GM18519 (cell line): Measurements from ENCODE around the gene NUAK2.
"Not testable (repeated sequence)": the region's sequence is repeated elsewhere in the genome, so short reads cannot be mapped to it uniquely, and the experiment has no call there.

Experiments used
- ATAC-seq: cut with Tn5 transposase; IDR thresholded peaks from one replicate; pipeline ENCODE4 v1.9.1; 2021; ENCODE audit warnings: mild to moderate bottlenecking, moderate library complexity; ENCODE audit not compliant: unreplicated experiment, low FRiP score

The NUAK2 gene

DNA sequence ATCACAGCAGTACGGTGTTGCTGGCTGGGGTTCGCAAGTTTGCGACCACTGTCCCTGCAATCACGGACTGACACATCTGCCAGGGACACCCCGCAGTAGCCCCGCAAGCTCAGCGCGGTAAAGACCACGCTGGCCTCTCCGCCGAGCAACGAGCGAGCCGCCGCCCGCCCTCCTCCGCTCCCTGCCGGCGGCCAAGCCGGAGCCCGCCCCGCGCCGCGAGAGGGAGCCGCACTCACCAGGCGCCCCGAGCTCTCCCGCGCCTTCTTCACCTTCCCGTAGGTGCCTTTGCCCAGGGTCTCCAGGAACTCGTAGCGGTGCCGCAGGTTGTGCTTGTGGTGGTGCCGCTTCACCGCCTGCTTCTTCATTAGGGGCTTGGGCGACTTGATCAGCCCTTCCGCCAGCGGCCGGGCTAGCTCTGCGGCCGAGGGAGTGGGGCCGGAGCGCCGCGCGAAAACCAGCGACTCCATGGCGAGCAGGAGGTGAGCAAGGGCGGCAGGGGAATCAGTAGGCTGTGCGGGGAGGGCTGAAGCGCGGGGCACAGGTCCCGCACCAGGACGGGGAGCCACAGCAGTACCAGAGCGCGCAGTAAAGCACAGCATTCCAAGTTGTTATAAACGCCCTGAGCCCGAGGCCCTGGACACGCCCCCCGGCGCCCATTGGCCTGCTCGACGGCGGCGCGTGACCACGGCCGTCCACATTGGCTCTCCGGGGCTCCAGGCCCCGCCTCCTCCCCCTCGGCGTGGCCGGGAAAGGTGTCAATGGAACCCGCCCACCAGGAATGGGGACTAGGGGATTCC lies at the start of gene NUAK2:
Gene NUAK2 (minus strand): TSS at position 584 of the 797 bp plus-strand sequence. CDS start 117 bp downstream, at position 467.
- ATAC-seq: no peak

DNA sequence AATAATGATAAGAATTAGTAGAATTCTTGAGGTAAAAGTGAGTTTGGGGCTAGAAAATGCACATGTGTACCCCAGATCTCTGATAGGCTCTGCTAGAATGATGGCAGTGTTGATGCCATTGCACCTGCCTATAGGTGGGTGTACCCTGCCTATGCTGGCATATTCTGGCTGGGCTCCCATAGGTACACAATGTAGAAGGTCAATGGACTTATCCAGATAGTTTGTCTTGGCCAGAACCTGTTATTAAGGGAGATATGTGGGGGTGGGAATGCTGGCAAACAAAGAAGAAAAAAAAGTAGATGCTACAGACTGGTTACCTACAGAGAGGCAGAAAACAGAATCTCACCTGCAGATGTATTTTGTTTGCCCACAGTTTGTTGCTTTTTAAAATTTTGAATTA lies 49.2 kb upstream of the NUAK2 start:
- ATAC-seq: no peak

DNA sequence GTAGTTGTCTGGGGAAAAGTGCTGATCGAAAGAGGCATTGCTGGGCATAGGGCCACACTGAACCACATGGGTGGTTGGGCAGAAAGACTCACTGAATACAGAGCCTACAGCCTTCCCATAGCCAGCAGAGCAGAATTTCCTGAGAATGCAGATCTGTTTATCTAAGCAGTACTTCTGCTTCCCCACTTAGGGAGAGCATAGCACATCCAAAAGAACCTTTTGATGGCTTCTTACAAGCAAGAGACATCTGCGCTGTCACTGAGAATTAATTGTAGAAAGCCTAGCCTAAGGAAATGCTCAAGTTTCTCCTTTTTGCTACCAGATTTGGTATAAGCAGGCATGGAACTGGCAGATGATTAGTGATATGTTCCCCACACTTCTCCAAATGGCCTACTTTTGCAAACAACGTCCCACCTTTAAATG lies 48.2 kb upstream of the NUAK2 start:
- no peak for ATAC-seq

- no peak for ATAC-seq
These were observed 46.9 kb upstream of the NUAK2 start for GRCh38 chr1:205368478-205368877.

DNA sequence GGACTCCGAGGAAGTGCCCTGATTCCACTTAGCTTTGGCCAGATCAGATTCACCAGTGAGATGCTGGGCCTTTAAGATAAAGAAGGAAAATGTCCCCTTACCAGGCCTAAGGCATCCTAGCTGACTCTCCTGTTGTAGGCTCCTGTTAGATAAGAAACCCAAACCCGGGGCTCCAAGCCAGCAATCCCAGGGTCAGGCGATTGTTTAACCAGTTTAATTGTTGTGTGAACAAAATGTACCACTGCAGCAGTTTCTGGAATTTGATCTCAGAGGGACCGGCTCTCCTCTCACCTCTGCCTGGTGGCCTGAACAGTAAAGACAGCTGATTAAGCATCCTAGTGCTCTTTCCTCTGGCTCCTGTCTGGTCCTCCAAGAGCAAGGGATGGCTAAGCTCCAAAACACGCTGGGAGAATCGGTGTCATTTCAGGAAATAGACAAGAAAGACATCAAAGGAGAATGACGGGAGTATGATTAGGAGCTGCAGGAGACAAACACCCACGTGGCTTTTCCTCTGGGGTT lies 44.5 kb upstream of the NUAK2 start:
- no peak for ATAC-seq

DNA sequence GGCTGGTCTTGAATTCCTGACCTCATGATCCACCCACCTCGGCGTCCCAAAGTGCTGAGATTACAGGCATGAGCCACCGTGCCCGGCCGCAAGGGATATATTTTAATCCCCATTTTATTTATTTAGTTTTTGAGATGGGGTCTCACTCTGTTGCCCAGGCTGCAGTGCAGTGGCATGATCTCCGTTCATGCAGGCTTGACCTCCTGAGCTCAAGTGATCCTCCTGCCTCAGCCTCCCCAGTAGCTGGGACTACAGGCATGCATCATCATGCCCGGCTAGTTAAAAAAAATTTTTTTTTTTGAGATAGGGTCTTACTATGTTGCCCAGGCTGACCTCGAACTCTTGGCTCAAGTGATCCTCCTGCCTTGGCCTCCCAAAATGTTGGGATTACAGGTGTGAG lies 43.5 kb upstream of the NUAK2 start:
- not testable (repeated sequence) for ATAC-seq

DNA sequence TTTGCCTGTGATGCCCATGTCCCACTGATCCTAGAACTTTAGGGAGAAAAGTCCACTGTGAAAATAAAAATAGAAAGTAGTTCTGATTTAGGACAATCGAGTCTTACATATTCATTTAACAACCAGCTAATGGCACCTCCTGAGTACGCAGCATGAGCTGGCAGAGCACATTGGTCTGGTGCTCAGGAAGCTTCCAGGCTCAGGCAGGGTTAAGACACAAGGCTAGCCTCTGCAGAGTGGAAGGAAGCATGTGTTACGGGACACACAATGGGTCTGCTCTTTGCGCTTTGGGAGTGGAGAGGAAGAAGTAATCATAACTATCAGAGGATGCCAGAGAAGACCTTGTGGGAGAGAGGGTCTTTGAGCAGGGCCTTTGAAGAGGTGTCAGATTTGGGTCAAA lies 39.3 kb upstream of the NUAK2 start:
- no peak for ATAC-seq

DNA sequence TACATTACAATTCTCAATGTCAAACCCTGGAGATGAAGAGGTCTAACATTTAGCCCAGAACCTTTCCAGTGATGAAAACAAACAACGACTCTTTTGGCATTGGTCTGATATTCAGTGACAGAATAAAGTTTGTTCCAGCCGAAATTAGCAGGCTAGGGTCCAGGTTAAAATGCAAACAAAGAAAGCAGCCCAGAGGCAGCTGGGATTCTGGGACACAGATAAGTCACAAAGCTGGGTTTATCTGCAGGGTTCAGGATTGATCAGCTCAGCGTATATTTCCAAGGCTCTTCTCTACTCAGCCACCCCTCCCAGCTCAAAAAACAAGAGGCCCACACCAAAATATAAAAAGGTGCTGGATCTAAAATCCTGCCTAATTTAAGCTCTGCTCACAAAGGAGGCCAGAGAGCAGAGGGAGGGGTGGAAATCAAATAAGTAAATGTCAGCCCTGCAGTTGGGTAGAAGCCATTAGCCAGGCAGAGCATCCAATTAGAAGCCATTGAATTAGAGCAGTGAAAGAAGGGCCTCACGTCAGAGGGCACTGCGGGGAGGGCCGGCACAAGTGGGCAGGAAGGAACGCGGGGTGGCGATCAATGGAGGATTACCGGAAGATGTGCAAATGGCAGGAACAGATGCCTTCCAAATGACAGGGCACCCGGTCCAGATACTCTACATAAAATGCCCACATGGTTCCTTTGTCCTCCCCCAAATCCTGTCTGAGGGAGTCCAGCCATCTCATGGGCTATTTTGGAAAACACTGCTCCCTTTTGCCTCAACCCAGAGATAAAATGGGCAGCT lies 38.4 kb upstream of the NUAK2 start:
- no peak for ATAC-seq

DNA sequence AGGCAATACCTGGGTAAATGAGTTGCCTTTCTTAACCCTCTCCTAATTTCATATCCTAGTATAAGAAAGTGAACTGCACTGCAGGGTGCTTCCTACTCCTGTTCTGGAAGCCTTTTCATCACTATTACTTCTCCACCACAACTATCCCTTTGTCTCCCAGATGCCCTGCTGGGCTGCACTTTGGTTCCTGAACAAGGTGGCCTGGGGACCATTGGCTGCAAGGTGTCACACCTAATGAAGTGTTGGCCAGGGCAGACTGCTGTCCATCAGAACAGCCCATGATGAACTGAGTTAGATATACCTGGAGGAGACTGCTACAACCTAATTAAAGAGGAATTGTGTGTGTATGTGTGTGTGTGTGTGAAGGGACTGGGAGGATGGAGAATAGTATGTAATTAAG lies 37.0 kb upstream of the NUAK2 start:
- ATAC-seq: no peak

- ATAC-seq: no peak
These were observed 36.0 kb upstream of the NUAK2 start for GRCh38 chr1:205357567-205357966.

DNA sequence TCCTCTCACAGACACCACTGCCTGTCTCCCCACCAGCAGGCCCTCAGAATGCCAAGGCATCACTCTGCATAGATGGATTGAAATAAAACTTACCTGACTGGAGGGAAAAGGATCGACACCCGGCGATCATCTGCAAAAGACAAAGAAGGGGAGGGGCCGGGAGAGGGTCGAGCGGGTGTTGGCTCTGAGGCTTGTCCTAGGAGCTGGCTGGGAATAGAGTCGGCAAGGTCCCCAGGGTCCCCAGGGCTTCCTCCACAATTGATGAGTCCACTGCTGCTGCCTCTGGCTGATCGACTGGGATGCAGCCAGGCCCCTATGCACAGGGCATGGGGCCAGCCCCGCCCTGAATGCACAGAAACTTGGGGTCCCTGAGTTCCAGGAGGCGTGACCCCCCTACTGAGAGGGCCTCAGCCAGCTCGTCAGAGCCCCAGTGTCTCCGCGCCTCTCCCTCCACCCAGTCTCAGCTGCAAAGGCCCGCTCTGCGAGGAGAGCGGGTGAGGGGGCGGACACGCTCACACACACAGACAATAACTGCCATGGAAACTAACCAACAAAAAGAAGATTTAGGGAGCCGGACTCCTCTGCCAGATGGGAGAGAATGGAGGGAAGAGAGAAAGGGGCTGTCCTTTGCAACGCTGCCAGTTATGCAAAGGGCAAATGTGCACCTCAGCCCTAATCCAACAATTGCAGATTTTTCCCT lies 35.0 kb upstream of the NUAK2 start, which contains the start of gene KLHDC8A:
Gene KLHDC8A (minus strand): TSS at position 483 of the 700 bp plus-strand sequence. CDS start 13,318 bp downstream, outside the sequence.
- ATAC-seq: no peak

- ATAC-seq: no peak
These were observed 33.5 kb upstream of the NUAK2 start for GRCh38 chr1:205355075-205355453.

DNA sequence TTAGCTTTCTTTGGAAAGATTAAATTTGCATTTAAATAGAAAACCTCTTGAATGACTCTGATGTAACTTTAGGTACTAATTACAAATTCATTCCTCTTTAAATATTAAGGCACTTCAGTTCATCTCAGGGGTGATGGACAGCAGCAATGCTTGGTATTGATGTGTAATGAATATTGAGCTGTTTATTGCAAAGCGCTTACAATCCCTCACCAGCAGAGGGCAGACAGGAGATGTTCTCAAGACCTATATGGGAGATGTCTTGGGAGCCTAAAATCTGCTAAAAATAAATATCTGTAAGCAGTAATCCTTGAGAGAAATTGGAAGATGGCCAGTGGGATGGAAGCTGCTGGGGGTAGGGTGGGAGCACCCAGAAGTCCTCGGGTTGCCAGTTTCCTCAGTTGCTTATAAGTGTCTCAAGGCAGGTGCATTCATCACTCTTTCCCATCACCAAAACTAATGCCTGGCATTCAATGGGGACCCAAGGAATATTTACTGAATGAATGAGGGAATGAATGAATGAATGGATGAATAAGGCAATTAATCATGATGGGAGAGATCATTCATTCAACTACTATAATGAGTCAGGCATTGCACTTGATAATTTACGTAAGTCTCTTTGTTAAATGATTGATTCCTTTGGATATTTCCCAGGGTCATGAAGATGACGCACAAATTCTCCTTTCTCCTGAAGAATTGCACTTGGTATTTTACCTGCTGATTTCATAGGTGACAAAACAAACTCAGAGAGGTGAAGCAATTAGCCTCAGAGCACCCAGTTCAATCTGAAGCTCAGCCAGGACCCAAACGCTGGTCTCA lies 32.9 kb upstream of the NUAK2 start:
- no peak for ATAC-seq

DNA sequence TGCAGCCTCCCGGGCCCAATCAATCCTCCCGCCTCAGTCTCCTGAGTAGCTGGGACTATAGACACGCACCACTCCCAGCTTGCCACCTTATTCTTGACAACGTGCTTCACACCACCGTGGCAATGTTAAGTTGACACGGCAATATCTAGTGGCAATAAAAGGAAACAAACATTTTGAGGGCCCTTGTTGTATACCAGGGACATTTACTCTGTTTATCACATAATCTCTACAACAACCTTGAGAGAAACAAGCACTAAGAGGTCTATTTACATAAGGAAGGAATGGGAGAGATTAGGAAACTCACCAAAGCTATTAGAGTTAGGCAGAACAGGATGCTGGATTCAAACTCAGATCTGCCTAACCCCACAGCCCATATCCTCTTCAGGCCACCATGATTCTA lies 32.1 kb upstream of the NUAK2 start:
- no peak for ATAC-seq

- no peak for ATAC-seq
These were observed 31.6 kb upstream of the NUAK2 start for GRCh38 chr1:205353191-205353590.

DNA sequence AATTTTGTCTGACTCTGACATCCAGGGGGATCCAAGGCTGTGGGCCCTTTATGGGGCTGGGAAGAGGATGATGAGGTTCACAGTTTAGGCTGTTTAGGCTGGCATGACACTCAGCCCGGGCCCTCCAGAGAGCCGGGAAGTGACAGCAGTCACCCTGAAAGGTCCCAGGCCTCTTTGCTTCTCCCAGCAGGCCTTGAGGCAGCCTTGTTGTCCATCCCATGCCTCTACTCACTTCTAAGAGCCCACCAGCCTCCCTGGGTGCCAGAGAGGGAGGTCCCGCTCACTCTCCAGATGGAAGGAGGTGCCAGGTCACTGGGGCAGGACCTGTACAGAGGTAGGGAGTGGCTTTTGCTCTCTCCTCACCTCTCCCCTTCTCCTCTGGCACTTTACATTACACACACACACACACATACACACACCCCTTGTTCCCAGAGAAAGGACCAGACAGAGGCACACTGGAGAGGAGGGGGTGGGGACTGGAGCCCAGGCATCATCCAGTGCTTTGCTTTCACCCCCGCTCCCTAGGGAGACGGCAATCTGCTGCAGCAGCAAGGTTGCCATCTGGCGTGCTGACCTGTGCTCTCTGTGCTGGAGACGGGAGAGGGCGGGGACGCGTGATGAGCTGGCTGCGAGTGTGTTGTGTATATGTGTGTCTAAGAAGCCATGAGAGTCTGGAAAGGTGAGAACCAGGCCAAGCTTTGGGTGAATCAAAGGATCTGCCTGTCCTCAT lies 30.6 kb upstream of the NUAK2 start:
- ATAC-seq: no peak

GRCh38 chr1:205350691-205351141 lies 29.2 kb upstream of the NUAK2 start:
- ATAC-seq: no peak

DNA sequence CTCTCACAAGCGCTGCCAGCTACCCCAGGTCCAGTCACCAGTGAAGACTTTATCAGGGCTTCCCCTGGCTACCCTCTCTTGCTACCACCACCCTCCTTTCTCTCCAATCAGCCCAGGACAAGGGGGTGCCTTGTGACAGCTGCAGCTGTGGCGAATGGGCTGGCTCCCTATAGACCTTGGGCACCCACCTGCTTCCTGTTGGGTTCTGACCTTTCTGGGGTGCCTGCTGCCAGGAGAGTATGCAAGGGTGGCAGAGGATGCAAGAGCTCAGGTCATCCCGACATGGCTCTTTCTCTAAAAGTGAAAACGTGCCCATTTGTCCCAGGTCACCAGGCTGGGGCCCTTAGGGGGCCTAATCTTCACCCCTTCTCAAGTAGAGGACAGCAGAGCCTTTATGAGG lies 28.6 kb upstream of the NUAK2 start:
- no peak for ATAC-seq
